HL-60 (cell line): ENCODE data around the gene ASCC3.

Experiments
- DNase-seq, 2 experiments: peaks; one replicate each; pipeline ENCODE4 v3.0.0-alpha.2; 2010 to 2020; ENCODE audit warnings: low read depth in 1 of 2, low spot score in 1 of 2
- H3K27ac ChIP-seq: fragments of 250-450 bp; sonication (Bioruptor Pico); replicated peaks from 2 replicates; pipeline ENCODE4 v1.5.1; 2020; ENCODE audit warnings: mild to moderate bottlenecking, moderate library complexity
- H3K27me3 ChIP-seq: fragments of 250-450 bp; sonication (Bioruptor Pico); 2 replicates; pipeline ENCODE4 v1.5.1; 2021; ENCODE audit warnings: mild to moderate bottlenecking, moderate library complexity; ENCODE audit not compliant: insufficient read depth, poor library complexity, severe bottlenecking
- H3K4me3 ChIP-seq: replicated peaks from 2 replicates; pipeline ENCODE4 v1.5.1; 2011; ENCODE audit warnings: mild to moderate bottlenecking, control low read depth, low read length; ENCODE audit not compliant: insufficient read depth
- GABPA ChIP-seq: IDR thresholded peaks from 2 replicates; pipeline ENCODE4 v1.6.1; 2012; ENCODE audit warnings: low read depth
- POLR2AphosphoS5 ChIP-seq: IDR thresholded peaks from 2 replicates; pipeline ENCODE4 v1.6.1; 2012; ENCODE audit warnings: low read depth
- SPI1 ChIP-seq: IDR thresholded peaks from 2 replicates; pipeline ENCODE4 v1.6.1; 2012; ENCODE audit warnings: low read depth, mild to moderate bottlenecking, borderline replicate concordance
- TF ChIP-seq, protein P1 (sequence below): IDR thresholded peaks from one replicate; pipeline ENCODE4 v1.5.1; 2011; ENCODE audit warnings: low read length, control low read depth, inconsistent platforms; ENCODE audit not compliant: insufficient read depth
- TF ChIP-seq, protein P2 (sequence below): IDR thresholded peaks from 2 replicates; pipeline ENCODE4 v1.6.1; 2012; ENCODE audit warnings: low read depth; ENCODE audit not compliant: insufficient replicate concordance

ASCC3 gene

DNA sequence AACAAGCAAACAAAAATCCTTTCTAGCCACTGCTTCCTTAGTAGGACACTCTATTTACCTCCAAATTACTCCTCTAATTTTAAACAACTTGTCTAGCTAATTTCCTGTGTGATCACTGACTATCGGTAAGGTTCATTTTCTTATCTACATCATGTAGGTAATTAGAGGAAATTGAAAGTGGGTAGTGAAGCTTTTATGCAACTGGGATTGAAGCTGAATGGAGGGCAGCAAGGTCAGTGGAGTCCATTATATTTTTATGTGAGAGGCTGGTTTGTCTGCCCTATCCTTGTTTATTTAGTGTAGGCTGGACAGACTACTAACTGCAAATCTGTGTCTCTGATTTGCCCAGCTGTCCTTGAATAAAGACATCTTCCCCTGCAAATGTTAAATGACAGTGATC lies 327.9 kb downstream of the ASCC3 start:
- no peak for DNase-seq
- no peak overlapping the region for H3K27ac ChIP-seq
- H3K4me3 ChIP-seq = no peak overlapping the region
- TF ChIP-seq GABPA (no peak), POLR2AphosphoS5 (no peak), SPI1 (no peak)
- TF ChIP-seq, protein P1, sequence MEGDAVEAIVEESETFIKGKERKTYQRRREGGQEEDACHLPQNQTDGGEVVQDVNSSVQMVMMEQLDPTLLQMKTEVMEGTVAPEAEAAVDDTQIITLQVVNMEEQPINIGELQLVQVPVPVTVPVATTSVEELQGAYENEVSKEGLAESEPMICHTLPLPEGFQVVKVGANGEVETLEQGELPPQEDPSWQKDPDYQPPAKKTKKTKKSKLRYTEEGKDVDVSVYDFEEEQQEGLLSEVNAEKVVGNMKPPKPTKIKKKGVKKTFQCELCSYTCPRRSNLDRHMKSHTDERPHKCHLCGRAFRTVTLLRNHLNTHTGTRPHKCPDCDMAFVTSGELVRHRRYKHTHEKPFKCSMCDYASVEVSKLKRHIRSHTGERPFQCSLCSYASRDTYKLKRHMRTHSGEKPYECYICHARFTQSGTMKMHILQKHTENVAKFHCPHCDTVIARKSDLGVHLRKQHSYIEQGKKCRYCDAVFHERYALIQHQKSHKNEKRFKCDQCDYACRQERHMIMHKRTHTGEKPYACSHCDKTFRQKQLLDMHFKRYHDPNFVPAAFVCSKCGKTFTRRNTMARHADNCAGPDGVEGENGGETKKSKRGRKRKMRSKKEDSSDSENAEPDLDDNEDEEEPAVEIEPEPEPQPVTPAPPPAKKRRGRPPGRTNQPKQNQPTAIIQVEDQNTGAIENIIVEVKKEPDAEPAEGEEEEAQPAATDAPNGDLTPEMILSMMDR = no peak
- TF ChIP-seq, protein P2, sequence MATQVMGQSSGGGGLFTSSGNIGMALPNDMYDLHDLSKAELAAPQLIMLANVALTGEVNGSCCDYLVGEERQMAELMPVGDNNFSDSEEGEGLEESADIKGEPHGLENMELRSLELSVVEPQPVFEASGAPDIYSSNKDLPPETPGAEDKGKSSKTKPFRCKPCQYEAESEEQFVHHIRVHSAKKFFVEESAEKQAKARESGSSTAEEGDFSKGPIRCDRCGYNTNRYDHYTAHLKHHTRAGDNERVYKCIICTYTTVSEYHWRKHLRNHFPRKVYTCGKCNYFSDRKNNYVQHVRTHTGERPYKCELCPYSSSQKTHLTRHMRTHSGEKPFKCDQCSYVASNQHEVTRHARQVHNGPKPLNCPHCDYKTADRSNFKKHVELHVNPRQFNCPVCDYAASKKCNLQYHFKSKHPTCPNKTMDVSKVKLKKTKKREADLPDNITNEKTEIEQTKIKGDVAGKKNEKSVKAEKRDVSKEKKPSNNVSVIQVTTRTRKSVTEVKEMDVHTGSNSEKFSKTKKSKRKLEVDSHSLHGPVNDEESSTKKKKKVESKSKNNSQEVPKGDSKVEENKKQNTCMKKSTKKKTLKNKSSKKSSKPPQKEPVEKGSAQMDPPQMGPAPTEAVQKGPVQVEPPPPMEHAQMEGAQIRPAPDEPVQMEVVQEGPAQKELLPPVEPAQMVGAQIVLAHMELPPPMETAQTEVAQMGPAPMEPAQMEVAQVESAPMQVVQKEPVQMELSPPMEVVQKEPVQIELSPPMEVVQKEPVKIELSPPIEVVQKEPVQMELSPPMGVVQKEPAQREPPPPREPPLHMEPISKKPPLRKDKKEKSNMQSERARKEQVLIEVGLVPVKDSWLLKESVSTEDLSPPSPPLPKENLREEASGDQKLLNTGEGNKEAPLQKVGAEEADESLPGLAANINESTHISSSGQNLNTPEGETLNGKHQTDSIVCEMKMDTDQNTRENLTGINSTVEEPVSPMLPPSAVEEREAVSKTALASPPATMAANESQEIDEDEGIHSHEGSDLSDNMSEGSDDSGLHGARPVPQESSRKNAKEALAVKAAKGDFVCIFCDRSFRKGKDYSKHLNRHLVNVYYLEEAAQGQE = no peak
- no peaks in the 10 kb centered on the region for H3K27me3 ChIP-seq

DNA sequence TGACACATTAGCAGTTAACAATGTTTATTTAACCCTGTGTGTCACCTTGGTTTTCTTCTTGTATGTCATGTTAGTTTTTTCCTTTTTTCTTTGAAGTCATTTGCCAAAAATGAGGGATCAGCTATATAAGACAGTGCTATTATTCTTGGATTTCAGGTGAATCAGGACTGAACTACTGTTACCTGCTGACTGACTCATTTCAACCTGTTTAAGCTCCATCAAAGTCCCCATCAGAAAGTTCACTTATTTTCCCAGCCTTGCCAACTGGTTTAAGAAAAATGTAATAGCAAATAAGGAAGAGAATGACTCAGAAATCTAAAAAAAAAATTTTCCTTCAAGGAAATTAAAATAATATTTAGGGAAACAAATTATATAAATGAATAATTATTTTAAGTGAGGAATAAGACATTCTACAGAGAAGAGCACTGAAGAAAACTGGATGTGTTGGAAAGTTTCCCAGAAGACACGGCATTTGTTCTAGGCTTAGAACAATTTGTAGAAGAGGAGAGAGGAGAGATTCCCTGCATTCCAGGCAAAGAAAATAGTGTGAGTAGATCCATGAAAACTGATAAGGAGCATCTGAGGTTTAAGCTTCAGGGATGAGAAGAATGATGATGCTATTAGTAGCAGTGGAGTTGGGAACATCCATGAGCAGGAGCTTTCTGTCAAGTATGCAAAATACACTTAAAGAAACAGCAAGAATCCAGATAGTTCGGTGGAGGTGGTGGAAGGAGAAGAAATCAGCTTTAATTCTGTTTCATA lies 331.5 kb downstream of the ASCC3 start:
- TF ChIP-seq, protein P1 = no peak
- TF ChIP-seq, protein P2 = no peak
- TF ChIP-seq GABPA (no peak), POLR2AphosphoS5 (no peak), SPI1 (no peak)
- no peaks in the 10 kb centered on the region for H3K27me3 ChIP-seq
- no peak for DNase-seq
- H3K4me3 ChIP-seq = no peak overlapping the region
- H3K27ac ChIP-seq = no peak overlapping the region

DNA sequence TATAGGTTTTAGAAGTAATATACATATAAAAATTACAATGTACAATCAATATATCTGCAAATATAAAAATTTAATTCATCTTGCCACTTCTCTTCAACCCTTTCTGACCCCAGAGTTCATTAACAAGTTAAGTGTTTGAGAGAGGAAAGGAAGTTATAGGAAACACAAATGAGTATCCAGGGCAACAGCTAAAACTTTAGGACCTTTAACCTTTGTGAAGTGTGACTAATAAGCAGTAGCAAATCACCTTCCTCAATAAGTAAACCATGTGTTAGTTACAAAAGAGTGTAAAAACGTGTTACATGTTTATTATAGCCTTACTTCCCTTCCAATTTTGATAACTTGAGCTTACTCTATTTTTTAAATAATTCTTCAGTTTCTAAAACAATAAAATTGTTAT lies 343.0 kb downstream of the ASCC3 start:
- DNase-seq = no peak
- Histone ChIP-seq H3K27me3 (no peaks in the 10 kb centered on the region), H3K27ac (no peak overlapping the region), H3K4me3 (no peak overlapping the region)
- no peak for TF ChIP-seq SPI1
- TF ChIP-seq POLR2AphosphoS5 = no peak
- TF ChIP-seq, protein P1 = no peak
- TF ChIP-seq, protein P2 = no peak
- TF ChIP-seq GABPA = no peak
